HepG2 (cell line): ENCODE measurements around the gene DNLZ. TPM values are rescaled to one million over a fixed set of nuclear protein-coding genes. Genes with fewer than 3 reads are reported as not detected.
A peak's percentile ranks its signal among the peaks of the same experiment; 100 is the strongest.

Experiments used
- CHD4 ChIP-seq: fragments of 200-600 bp; sonication (generic); IDR thresholded peaks from 2 replicates; pipeline ENCODE4 v1.7.0; 2017; ENCODE audit warnings: mild to moderate bottlenecking, low read length, borderline replicate concordance
- HNF4G ChIP-seq, 2 experiments: sonication (generic) in 1 of 2; formaldehyde crosslinking in 1 of 2; IDR thresholded peaks; 2 replicates each; pipeline versions ENCODE4 v1.4.0 to v1.6.1; 2011 to 2020; ENCODE audit warnings: borderline replicate concordance in 2 of 2, low read depth in 2 of 2, mild to moderate bottlenecking in 2 of 2, low read length in 1 of 2, missing genetic modification reagents in 1 of 2, moderate library complexity in 1 of 2
- HOXA5 ChIP-seq: sonication (generic); formaldehyde crosslinking; IDR thresholded peaks from 2 replicates; pipeline ENCODE4 v1.4.0; 2020; ENCODE audit warnings: missing genetic modification reagents
- JUNB ChIP-seq: sonication (generic); formaldehyde crosslinking; IDR thresholded peaks from 2 replicates; pipeline ENCODE4 v1.8.0; 2022; ENCODE audit warnings: missing genetic modification reagents, mild to moderate bottlenecking, borderline replicate concordance
- JUND ChIP-seq: sonication (generic); formaldehyde crosslinking; IDR thresholded peaks from 2 replicates; pipeline ENCODE4 v1.8.0; 2022; ENCODE audit warnings: mild to moderate bottlenecking, missing genetic modification reagents
- PHF8 ChIP-seq: sonication (generic); formaldehyde crosslinking; IDR thresholded peaks from 2 replicates; pipeline ENCODE4 v1.5.0; 2020; ENCODE audit warnings: missing genetic modification reagents
- SP4 ChIP-seq: sonication (generic); formaldehyde crosslinking; IDR thresholded peaks from 2 replicates; pipeline ENCODE4 v1.8.1; 2023; ENCODE audit warnings: mild to moderate bottlenecking, missing genetic modification reagents
- SRF ChIP-seq: IDR thresholded peaks from 2 replicates; pipeline ENCODE4 v1.6.1; 2011; ENCODE audit warnings: mild to moderate bottlenecking, low read depth, low read length, moderate library complexity
- TBL1XR1 ChIP-seq: fragments of 150-350 bp; IDR thresholded peaks from 2 replicates; pipeline ENCODE4 v1.6.1; 2014; ENCODE audit warnings: borderline replicate concordance, low read length; ENCODE audit not compliant: partially characterized antibody
- ZFP36L1 ChIP-seq: sonication (generic); formaldehyde crosslinking; IDR thresholded peaks from 2 replicates; pipeline ENCODE4 v1.8.0; 2022; ENCODE audit warnings: mild to moderate bottlenecking, missing genetic modification reagents, moderate library complexity
- ZNF232 ChIP-seq: sonication (generic); formaldehyde crosslinking; IDR thresholded peaks from 2 replicates; pipeline ENCODE4 v1.4.0; 2020; ENCODE audit warnings: missing genetic modification reagents, borderline replicate concordance
- ZNF235 ChIP-seq: sonication (generic); formaldehyde crosslinking; IDR thresholded peaks from 2 replicates; pipeline ENCODE4 v1.8.1; 2023; ENCODE audit warnings: mild to moderate bottlenecking, missing genetic modification reagents, borderline replicate concordance
- ZNF552 ChIP-seq: sonication (generic); formaldehyde crosslinking; IDR thresholded peaks from 2 replicates; pipeline ENCODE4 v1.9.0; 2022; ENCODE audit warnings: missing genetic modification reagents, mild to moderate bottlenecking, borderline replicate concordance
- ZNF570 ChIP-seq: sonication (generic); formaldehyde crosslinking; IDR thresholded peaks from 2 replicates; pipeline ENCODE4 v1.4.0; 2020; ENCODE audit warnings: mild to moderate bottlenecking, missing genetic modification reagents, borderline replicate concordance
- polyA plus RNA-seq, 8 experiments: library from polyadenylated mRNA; depleted of rRNA in 3 of 8; stranded (reverse) in 7 of 8; unstranded in 1 of 8; fragments of >200 nt; fragmentation: Illumina TruSeq in 4 of 8; extraction: Trizol in 4 of 8; gene quantifications; 2 replicates each; pipeline versions ENCODE4 v1.2.1 to v1.2.3, GENCODE V29; 2011 to 2016; ENCODE audit warnings: low read depth in 4 of 8, missing spikeins in 1 of 8, mixed read lengths in 1 of 8; ENCODE audit not compliant: insufficient read depth in 1 of 8
- total RNA-seq, 5 experiments: library from RNA; depleted of rRNA; stranded (reverse); fragments of >200 nt; fragmentation: Illumina TruSeq; extraction: Trizol; gene quantifications; 2 replicates each; pipeline ENCODE4 v1.2.3, GENCODE V29; 2016; ENCODE audit warnings: low read depth in 1 of 5
- TF ChIP-seq, protein P1 (sequence below): sonication (generic); formaldehyde crosslinking; IDR thresholded peaks from 2 replicates; pipeline ENCODE4 v1.4.0; 2020; ENCODE audit warnings: missing genetic modification reagents, borderline replicate concordance
- TF ChIP-seq, protein P2 (sequence below): sonication (generic); formaldehyde crosslinking; IDR thresholded peaks from 2 replicates; pipeline ENCODE4 v1.9.0; 2021; ENCODE audit warnings: missing genetic modification reagents, borderline replicate concordance
- TF ChIP-seq, protein P3 (sequence below): IDR thresholded peaks from 2 replicates; pipeline ENCODE4 v1.6.1; 2016; ENCODE audit warnings: missing compliant biosample characterization, missing genetic modification reagents, borderline replicate concordance
- TF ChIP-seq, protein P4 (sequence below): sonication (generic); formaldehyde crosslinking; IDR thresholded peaks from 2 replicates; pipeline ENCODE4 v1.5.0; 2020; ENCODE audit warnings: mild to moderate bottlenecking, missing genetic modification reagents

DNLZ gene
- total and polyA plus RNA-seq, 2 of the 13 experiments (the other 11 are each of a cell fraction or from before 2014, with no cell fraction given): 3.4 to 8.0 TPM

DNA sequence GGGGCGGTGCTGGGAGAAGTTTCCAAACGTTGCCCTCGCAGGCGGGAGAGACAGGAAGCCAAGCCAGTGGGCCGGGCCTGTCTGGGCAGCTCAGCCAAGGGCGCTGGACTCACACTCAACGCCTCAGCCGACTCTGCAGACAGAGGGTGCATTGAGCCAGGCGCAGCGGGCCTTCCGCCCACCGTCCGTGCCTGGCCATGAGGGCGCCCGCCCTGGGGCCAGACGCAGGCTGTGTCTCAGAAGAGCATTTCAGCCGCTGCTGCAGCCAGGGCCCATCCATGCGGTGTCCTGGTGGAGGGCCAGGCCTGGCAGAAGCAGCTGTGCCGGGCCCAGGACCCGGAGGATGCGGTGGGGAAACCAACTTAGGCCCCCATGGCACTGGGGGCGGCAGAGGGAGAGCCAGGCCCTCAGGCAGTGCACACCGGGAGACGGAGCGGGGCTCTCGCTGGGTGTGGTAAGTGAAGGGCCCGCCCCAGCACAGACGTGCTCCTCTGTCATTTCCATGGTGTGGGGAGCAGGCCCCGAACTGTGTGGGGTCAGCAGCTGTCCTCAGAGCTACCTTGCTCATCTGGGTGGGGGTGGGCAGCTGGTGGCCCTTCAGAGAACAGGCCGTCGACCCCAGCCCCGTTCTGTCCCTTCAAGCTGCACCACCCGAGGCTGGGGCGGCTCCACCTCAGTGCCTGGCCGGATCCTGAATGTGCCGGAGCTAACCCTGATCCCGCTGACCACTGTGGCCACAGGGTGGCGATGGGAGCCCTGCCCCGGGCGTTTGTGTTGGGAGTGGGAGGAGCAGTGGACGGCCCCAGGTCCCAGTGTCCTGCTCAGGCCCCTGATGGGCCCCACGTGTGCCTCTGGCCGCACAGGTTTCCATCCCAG, 18.0 kb downstream of the DNLZ start (continued):
- TF ChIP-seq, protein P1, sequence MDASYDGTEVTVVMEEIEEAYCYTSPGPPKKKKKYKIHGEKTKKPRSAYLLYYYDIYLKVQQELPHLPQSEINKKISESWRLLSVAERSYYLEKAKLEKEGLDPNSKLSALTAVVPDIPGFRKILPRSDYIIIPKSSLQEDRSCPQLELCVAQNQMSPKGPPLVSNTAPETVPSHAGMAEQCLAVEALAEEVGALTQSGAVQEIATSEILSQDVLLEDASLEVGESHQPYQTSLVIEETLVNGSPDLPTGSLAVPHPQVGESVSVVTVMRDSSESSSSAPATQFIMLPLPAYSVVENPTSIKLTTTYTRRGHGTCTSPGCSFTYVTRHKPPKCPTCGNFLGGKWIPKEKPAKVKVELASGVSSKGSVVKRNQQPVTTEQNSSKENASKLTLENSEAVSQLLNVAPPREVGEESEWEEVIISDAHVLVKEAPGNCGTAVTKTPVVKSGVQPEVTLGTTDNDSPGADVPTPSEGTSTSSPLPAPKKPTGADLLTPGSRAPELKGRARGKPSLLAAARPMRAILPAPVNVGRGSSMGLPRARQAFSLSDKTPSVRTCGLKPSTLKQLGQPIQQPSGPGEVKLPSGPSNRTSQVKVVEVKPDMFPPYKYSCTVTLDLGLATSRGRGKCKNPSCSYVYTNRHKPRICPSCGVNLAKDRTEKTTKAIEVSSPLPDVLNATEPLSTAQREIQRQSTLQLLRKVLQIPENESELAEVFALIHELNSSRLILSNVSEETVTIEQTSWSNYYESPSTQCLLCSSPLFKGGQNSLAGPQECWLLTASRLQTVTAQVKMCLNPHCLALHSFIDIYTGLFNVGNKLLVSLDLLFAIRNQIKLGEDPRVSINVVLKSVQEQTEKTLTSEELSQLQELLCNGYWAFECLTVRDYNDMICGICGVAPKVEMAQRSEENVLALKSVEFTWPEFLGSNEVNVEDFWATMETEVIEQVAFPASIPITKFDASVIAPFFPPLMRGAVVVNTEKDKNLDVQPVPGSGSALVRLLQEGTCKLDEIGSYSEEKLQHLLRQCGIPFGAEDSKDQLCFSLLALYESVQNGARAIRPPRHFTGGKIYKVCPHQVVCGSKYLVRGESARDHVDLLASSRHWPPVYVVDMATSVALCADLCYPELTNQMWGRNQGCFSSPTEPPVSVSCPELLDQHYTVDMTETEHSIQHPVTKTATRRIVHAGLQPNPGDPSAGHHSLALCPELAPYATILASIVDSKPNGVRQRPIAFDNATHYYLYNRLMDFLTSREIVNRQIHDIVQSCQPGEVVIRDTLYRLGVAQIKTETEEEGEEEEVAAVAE (CRISPR knock-in tag): no peak
- TF ChIP-seq, protein P2, sequence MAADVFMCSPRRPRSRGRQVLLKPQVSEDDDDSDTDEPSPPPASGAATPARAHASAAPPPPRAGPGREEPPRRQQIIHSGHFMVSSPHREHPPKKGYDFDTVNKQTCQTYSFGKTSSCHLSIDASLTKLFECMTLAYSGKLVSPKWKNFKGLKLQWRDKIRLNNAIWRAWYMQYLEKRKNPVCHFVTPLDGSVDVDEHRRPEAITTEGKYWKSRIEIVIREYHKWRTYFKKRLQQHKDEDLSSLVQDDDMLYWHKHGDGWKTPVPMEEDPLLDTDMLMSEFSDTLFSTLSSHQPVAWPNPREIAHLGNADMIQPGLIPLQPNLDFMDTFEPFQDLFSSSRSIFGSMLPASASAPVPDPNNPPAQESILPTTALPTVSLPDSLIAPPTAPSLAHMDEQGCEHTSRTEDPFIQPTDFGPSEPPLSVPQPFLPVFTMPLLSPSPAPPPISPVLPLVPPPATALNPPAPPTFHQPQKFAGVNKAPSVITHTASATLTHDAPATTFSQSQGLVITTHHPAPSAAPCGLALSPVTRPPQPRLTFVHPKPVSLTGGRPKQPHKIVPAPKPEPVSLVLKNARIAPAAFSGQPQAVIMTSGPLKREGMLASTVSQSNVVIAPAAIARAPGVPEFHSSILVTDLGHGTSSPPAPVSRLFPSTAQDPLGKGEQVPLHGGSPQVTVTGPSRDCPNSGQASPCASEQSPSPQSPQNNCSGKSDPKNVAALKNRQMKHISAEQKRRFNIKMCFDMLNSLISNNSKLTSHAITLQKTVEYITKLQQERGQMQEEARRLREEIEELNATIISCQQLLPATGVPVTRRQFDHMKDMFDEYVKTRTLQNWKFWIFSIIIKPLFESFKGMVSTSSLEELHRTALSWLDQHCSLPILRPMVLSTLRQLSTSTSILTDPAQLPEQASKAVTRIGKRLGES (CRISPR knock-in tag): no peak
- TF ChIP-seq SRF: no peak
- TF ChIP-seq JUNB (CRISPR knock-in tag): no peak
- TF ChIP-seq, protein P3, sequence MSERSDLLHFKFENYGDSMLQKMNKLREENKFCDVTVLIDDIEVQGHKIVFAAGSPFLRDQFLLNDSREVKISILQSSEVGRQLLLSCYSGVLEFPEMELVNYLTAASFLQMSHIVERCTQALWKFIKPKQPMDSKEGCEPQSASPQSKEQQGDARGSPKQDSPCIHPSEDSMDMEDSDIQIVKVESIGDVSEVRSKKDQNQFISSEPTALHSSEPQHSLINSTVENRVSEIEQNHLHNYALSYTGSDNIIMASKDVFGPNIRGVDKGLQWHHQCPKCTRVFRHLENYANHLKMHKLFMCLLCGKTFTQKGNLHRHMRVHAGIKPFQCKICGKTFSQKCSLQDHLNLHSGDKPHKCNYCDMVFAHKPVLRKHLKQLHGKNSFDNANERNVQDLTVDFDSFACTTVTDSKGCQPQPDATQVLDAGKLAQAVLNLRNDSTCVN (CRISPR knock-in tag): no peak
- TF ChIP-seq ZFP36L1 (CRISPR knock-in tag): 0 out of 2 replicates have a peak, but pooled peaks have one; percentile 64
- no peak for TF ChIP-seq ZNF552 (CRISPR knock-in tag)
- no peak for TF ChIP-seq ZNF570 (CRISPR knock-in tag)
- no peak for TF ChIP-seq ZNF235 (CRISPR knock-in tag)
- TF ChIP-seq HOXA5 (CRISPR knock-in tag): 0 out of 2 replicates have a peak, but pooled peaks have one; percentile 69
- TF ChIP-seq PHF8 (CRISPR knock-in tag): peak; percentile 66
- no peak for TF ChIP-seq TBL1XR1
- TF ChIP-seq JUND (CRISPR knock-in tag): no peak
- TF ChIP-seq, protein P4, sequence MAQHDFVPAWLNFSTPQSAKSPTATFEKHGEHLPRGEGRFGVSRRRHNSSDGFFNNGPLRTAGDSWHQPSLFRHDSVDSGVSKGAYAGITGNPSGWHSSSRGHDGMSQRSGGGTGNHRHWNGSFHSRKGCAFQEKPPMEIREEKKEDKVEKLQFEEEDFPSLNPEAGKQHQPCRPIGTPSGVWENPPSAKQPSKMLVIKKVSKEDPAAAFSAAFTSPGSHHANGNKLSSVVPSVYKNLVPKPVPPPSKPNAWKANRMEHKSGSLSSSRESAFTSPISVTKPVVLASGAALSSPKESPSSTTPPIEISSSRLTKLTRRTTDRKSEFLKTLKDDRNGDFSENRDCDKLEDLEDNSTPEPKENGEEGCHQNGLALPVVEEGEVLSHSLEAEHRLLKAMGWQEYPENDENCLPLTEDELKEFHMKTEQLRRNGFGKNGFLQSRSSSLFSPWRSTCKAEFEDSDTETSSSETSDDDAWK: no peak
- TF ChIP-seq ZNF232 (CRISPR knock-in tag): no peak
- TF ChIP-seq HNF4G (IDR thresholded peaks at IDR 0.05; ENCODE audit: borderline replicate concordance, low read depth, low read length): no peak
- TF ChIP-seq HNF4G (CRISPR knock-in tag; IDR thresholded peaks at IDR 0.05; ENCODE audit: borderline replicate concordance, low read depth): peak; percentile 18; the same call in 1 of the 2 replicates
- no peak for TF ChIP-seq CHD4
- peak; percentile 49; the same call in 1 of the 2 replicates for TF ChIP-seq SP4
